ENCODE results near the gene OR5F1.

The OR5F1 gene

DNA sequence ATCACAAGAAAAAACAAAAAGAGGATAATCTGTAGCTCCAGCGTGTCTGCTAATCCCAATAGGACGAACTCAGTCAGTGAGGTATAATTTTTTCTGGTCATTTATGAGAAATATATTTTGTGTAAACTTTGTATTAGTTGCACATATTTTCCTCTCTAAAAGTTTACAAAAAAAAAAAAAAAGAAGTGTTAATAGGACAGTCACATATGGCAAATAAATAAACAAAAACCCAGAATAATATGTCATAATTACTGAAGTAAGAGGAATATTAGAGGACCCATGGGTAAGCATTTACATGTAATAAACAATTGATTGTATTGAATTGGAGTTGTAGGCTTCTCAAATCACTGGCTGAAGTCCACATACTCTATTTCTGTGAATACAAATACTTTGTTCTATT is at the start of gene OR5F1:
OR5F1 (minus strand) TSS at position 101 of the 400 bp plus-strand sequence; CDS start at position 101, 0 bp downstream.
- DNase-seq (ENCODE audit: low read depth in 2 of 2) = no peak

DNA sequence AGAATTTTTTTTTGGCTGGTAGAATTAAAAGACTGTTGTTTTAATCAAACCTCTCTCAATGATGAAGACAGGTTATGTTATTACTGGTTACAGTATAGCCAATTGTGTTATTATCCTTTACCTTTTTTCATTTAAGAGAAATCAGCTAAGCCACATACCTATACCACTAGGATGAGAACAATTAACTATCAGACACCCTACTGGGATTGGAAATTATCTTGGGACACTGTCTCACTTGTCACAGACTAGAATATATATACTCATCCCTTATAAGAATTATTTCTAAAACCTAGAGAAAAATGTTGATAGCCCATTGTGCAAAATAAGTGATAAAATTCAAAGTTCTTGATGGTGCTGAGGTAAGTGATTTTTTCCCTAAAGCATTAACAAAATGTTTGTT is 32.9 kb upstream of the OR5F1 start, which contains the start of gene OR5AS1:
OR5AS1 (plus strand) TSS at position 301 of the 400 bp plus-strand sequence. CDS start 2,765 bp downstream, outside the sequence.
- no peak for DNase-seq (ENCODE audit: low read depth in 2 of 2)

DNA sequence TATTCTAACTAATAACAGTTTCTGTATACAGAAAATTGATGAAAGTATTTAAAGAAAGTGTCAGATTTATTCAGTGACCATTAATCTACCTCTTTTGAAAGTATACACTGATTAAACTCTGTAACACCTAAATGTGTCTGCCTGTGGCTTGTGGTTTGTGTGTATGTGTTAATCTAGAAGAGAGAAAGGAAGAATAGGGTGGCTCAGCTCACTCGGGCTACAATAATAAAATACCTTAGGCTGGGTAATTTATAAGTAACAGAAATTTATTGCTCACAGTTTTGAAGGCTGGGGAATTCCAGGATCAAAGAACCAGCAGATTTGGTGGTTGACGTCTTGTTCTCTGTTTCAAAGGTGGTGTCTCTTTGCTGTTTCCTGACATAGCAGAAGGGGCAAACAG is 19.4 kb upstream of the OR5F1 start:
- no peak for DNase-seq (ENCODE audit: low read depth in 2 of 2)

DNA sequence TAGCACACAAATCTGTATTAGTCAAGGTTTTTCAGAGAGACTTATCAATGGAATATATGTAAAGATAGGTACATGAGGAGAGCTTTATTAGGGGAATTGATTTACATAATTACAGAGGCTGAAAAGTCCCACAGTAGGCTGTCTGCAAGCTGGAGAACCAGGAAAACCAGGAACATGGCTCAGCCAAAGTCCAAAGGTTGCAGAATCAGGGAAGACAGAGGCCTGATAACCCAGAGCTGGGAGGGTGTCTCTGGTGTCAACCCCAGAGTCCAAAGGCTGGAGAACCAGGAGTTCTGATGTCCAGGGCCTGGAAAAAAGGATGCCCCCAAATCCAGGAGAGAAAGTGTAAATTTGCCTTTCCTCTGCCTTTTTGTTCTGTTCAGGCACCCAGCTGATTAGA is 16.3 kb upstream of the OR5F1 start:
- no peak for DNase-seq (ENCODE audit: low read depth in 2 of 2)

DNA sequence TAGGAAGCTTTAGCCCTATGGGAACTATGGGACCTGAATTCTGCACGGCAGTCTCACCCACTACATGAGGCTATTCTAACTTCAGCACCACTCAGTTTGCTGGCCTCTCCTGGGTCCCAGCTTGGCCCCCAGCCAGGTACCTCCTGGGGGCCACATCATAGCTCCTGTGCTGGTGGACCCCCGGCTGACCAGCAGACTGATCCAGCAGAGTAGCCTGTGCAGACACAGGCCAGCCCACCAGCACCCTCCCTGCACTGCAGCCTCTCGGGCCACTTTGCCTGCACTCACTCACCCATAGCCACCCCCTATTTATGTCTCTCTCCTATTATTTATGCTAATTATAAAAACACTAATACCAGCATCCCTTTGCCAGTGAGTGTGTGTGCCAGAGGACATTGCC is 23.5 kb downstream of the OR5F1 start:
- no peak for DNase-seq (ENCODE audit: low read depth in 2 of 2)

DNA sequence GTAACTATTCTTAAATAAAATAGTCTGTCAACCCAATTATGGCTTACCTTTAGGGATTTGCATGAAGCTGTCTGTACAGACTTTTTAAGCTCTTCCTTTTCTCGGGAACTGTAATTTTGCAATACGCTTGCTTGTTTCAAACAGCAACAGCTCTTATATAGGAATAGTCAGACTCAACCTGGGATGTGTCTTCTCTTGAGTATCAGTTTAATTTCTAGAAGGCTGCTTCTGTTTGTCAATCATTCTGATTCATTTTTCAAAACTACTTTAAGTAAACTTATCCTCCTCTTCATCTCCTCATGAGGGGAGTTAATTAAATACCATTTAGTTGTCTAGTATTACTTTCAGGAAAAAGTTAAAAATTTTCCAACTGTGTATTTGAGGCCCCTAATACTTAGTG is 24.6 kb downstream of the OR5F1 start, which contains the start of gene OR10AG1:
OR10AG1 (minus strand) TSS at position 101 of the 400 bp plus-strand sequence; CDS start at position 63, 38 bp downstream.
- DNase-seq (ENCODE audit: low read depth in 2 of 2) = no peak

DNA sequence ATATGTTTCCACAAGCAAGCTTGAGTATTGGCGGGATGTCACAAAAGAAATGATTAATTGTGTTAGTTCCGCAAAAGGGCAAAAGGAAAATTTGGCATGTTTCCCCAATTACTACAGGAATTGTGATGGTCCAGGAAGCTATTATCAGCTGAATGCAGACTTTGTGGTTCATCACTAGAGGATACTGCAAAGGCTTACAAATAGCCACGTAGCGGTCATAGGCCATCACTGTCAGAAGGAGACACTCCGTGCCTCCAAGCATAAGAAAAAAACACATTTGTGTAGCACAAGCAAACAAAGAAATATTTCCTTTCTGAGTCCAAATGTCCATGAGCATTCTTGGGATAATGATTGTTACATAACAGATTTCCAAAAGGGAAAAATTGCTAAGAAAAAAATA is 26.5 kb downstream of the OR5F1 start:
- DNase-seq (ENCODE audit: low read depth in 2 of 2) = no peak

DNA sequence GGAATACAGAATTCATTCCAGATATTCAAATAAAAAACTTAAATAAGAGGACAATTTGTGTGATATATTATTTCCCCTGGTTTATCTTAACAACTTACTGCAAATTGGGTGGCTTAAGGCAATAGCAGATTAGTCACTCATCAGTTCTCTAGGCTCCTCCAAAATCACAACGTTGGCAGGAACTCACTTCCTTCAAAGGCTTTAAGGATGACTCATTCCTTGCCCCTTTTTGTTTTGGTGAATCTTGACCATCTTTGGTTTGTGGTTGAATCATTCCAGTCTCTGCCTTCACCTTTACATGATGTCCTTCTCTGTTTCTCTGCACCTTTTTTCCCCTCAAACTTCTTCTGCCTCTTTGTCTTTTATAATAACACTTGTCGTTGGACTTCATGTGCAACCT is 28.0 kb downstream of the OR5F1 start:
- no peak for DNase-seq (ENCODE audit: low read depth in 2 of 2)

DNA sequence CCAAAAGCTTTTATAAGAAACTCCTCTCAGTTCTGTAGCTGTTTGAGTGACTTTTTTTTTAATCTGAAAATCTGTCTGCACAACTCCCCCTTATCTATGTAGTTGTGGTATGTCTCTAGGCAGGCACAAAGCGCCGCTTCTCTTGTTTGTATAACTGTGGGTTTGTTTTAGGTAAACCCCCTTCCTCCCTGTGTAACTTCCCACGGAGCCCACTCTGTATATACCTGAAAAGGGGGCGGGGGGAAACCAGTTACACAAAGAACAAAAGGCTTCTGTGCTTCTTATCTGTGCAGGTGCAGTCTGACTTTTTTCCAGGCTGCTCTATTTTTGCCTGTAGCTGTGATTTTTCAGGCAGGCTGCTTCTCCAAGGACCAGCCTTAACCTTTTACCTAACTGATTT is 37.9 kb downstream of the OR5F1 start:
- DNase-seq (ENCODE audit: low read depth in 2 of 2) = no peak

DNA sequence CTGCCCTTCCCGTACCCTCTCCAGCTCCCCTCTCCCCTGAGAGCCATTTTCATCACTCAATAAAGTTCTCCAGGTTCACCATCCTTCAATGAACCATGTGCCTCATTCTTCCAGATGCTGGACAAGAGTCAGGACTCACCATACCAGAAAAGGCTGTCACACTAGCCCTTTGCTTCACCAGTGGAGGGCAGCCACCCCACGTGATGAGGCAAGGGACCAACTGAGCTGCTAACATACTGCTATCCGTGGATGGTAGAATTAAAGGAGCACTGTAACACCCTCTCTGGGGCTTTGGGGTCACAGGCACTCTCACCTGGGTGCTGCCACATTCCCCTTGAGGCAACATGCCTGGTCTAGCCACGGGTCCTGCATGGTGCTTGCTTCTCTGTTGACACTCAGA is 45.1 kb downstream of the OR5F1 start:
- DNase-seq (ENCODE audit: low read depth in 2 of 2) = no peak

Data from stimulated activated CD8-positive, alpha-beta memory T cell treated with anti-CD3 and anti-CD28 coated beads, Interleukin-7, amount 100 ng/mL, for 1 hour (primary cell).